H1 (cell line): ENCODE measurements around the gene AGPAT3.

Experiments used
- ATF2 ChIP-seq: IDR thresholded peaks from 2 replicates; pipeline ENCODE4 v1.6.1; 2012; ENCODE audit warnings: low read length, inconsistent platforms
- ATF3 ChIP-seq: IDR thresholded peaks from 2 replicates; pipeline ENCODE4 v1.6.1; 2011; ENCODE audit warnings: low read depth, mild to moderate bottlenecking, low read length; ENCODE audit not compliant: insufficient read depth
- CBX8 ChIP-seq: fragments of 300-800, 300-1000 bp; sonication (generic); IDR thresholded peaks from 2 replicates; pipeline ENCODE4 v1.7.1; 2016; ENCODE audit warnings: low read depth, low read length, borderline replicate concordance
- CTCF ChIP-seq, 3 experiments: IDR thresholded peaks; 1 replicate in 2 of 3; 2 replicates in 1 of 3; pipeline versions ENCODE4 v1.5.1 to v1.6.1; 2011; ENCODE audit warnings: low read length in 3 of 3, mild to moderate bottlenecking in 3 of 3, inconsistent platforms in 2 of 3, low read depth in 1 of 3, moderate library complexity in 1 of 3; ENCODE audit not compliant: insufficient read depth in 1 of 3; ENCODE audit errors: control extremely low read depth in 1 of 3
- EGR1 ChIP-seq: IDR thresholded peaks from 2 replicates; pipeline ENCODE4 v1.6.1; 2011; ENCODE audit warnings: low read depth, low read length, borderline replicate concordance
- EP300 ChIP-seq, 2 experiments: IDR thresholded peaks; 1 replicate in 1 of 2; 2 replicates in 1 of 2; pipeline ENCODE4 v1.6.1; 2011 to 2012; ENCODE audit warnings: low read depth in 2 of 2, low read length in 2 of 2, mild to moderate bottlenecking in 2 of 2, borderline replicate concordance in 1 of 2, inconsistent platforms in 1 of 2, moderate library complexity in 1 of 2
- MAX ChIP-seq: IDR thresholded peaks from 2 replicates; pipeline ENCODE4 v1.6.1; 2012; ENCODE audit warnings: inconsistent platforms
- POLR2AphosphoS5 ChIP-seq: IDR thresholded peaks from 2 replicates; pipeline ENCODE4 v1.6.1; 2011; ENCODE audit warnings: low read depth, low read length
- RAD21 ChIP-seq, 2 experiments: IDR thresholded peaks in 1 of 2; conservative IDR thresholded peaks in 1 of 2; 2 replicates each; pipeline ENCODE4 v1.6.1; 2011; ENCODE audit warnings: low read depth in 2 of 2, low read length in 2 of 2, improper control_type of control experiment in 1 of 2, inconsistent platforms in 1 of 2, mild to moderate bottlenecking in 1 of 2, moderate library complexity in 1 of 2
- SIX5 ChIP-seq: IDR thresholded peaks from 2 replicates; pipeline ENCODE4 v1.6.1; 2011; ENCODE audit warnings: mild to moderate bottlenecking, low read depth, low read length

- no peak for TF ChIP-seq CTCF (IDR thresholded peaks at IDR 0.05; ENCODE audit: control extremely low read depth in 1 of 3, insufficient read depth in 1 of 3, low read depth in 1 of 3, low read length in 3 of 3)
- no peak for TF ChIP-seq EGR1
- no peak for TF ChIP-seq SIX5
- TF ChIP-seq EP300 (IDR thresholded peaks at IDR 0.05; ENCODE audit: borderline replicate concordance in 1 of 2, low read depth in 2 of 2, low read length in 2 of 2): no peak
- no peak for TF ChIP-seq MAX
- TF ChIP-seq ATF2: no peak
- no peak for TF ChIP-seq RAD21 (IDR thresholded peaks at IDR 0.05 in 1 of 2, conservative IDR thresholded peaks at IDR 0.05 in 1 of 2; ENCODE audit: low read depth in 2 of 2, low read length in 2 of 2)
- no peak for TF ChIP-seq CBX8
- TF ChIP-seq ATF3: no peak
- TF ChIP-seq POLR2AphosphoS5: no peak
Observed at GRCh38 chr21:44017601-44018000, 152.6 kb downstream of the AGPAT3 start.
